HG03342 (cell line): Measurements from ENCODE around the gene MAP4K3.
A peak's percentile ranks its signal among the peaks of the same experiment; 100 is the strongest.
"Not testable (repeated sequence)": the region's sequence is repeated elsewhere in the genome, so short reads cannot be mapped to it uniquely, and the experiment has no call there.

Experiments used
- ATAC-seq: cut with Tn5 transposase; IDR thresholded peaks from one replicate; pipeline ENCODE4 v1.9.1; 2021; ENCODE audit warnings: mild to moderate bottlenecking, moderate library complexity; ENCODE audit not compliant: unreplicated experiment

MAP4K3 gene

GRCh38 chr2:39244963-39245625, 192.0 kb downstream of the MAP4K3 start:
- not testable (repeated sequence) for ATAC-seq

GRCh38 chr2:39244241-39244862, 192.7 kb downstream of the MAP4K3 start:
- not testable (repeated sequence) for ATAC-seq

GRCh38 chr2:39243469-39244123, 193.5 kb downstream of the MAP4K3 start, which contains the start of gene CDKL4:
Gene CDKL4, minus strand, starts transcription at chr2:39243970.
- ATAC-seq: peak; percentile 58

- no peak for ATAC-seq
Observed at GRCh38 chr2:39241588-39241987, 195.5 kb downstream of the MAP4K3 start.

GRCh38 chr2:39240758-39241157, 196.3 kb downstream of the MAP4K3 start:
- ATAC-seq: no peak

- ATAC-seq: no peak
Observed at GRCh38 chr2:39234754-39235153, 202.3 kb downstream of the MAP4K3 start.

GRCh38 chr2:39232141-39232540, 204.9 kb downstream of the MAP4K3 start:
- ATAC-seq: no peak

- ATAC-seq: peak; percentile 25
Observed at GRCh38 chr2:39228413-39229209, 208.5 kb downstream of the MAP4K3 start.

GRCh38 chr2:39227628-39228412, 209.3 kb downstream of the MAP4K3 start:
- peak; percentile 61 for ATAC-seq

- no peak for ATAC-seq
Observed at GRCh38 chr2:39225567-39225966, 211.5 kb downstream of the MAP4K3 start.

- ATAC-seq: no peak
Observed at GRCh38 chr2:39223909-39224308, 213.2 kb downstream of the MAP4K3 start.

- no peak for ATAC-seq
Observed at GRCh38 chr2:39221459-39221858, 215.6 kb downstream of the MAP4K3 start.

GRCh38 chr2:39220136-39220535, 216.9 kb downstream of the MAP4K3 start:
- no peak for ATAC-seq

GRCh38 chr2:39218391-39218790, 218.7 kb downstream of the MAP4K3 start:
- ATAC-seq: no peak

GRCh38 chr2:39217192-39217550, 219.9 kb downstream of the MAP4K3 start:
- no peak for ATAC-seq

GRCh38 chr2:39216346-39217191, 220.5 kb downstream of the MAP4K3 start:
- ATAC-seq: no peak

GRCh38 chr2:39215545-39215944, 221.5 kb downstream of the MAP4K3 start:
- no peak for ATAC-seq

GRCh38 chr2:39213015-39213414, 224.1 kb downstream of the MAP4K3 start:
- ATAC-seq: no peak

GRCh38 chr2:39210846-39211245, 226.2 kb downstream of the MAP4K3 start:
- no peak for ATAC-seq

- ATAC-seq: no peak
Observed at GRCh38 chr2:39203382-39203781, 233.7 kb downstream of the MAP4K3 start.
